Fibroblast of skin of left quadriceps (primary cell): ENCODE measurements around the gene SERPINA12.
"Not testable (repeated sequence)": the region's sequence is repeated elsewhere in the genome, so short reads cannot be mapped to it uniquely, and the experiment has no call there.

Experiments used
- DNase-seq, 2 experiments: peaks; one replicate each; pipeline ENCODE4 v3.0.0-alpha.2; 2013; ENCODE audit warnings: low read depth in 2 of 2

The SERPINA12 gene

DNA sequence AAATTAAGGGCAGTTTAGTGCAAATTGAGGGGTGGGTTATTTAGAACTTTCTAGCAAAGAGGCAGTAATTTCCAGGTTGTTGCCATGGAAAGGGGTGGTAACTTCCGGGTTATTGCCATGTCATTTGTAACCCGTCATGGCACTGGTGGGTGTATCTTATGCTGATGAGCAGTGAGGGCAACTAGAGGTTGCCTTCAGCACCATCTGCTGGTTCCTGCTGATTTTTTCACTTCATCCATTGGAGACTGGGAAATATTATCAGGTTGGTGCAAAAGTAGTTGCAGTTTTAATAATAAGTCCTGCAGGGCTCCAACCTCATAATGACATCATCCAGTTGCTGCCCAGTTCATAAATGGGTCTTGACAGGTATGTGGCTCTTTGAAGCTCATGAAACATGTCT, 27.6 kb upstream of the SERPINA12 start:
- no peak for DNase-seq

DNA sequence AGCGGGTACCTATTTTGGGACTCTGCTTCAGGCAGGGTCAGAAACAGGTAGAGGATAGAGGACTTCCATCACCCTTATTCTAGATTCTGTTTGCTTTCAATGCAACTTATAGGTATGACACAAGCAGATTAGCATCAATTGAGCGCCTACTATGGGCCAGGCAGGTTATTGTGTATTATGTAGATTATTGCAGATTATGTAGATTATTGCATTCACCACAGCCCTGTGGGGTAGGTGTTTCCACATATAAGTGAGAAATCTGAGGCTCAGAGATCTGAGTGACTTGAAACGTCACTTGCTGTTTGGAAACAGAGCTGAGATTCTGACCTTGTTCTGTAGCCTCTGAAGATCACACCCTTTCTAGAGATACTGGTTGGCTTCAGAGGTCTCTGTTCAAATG, 26.2 kb upstream of the SERPINA12 start:
- DNase-seq: no peak

DNA sequence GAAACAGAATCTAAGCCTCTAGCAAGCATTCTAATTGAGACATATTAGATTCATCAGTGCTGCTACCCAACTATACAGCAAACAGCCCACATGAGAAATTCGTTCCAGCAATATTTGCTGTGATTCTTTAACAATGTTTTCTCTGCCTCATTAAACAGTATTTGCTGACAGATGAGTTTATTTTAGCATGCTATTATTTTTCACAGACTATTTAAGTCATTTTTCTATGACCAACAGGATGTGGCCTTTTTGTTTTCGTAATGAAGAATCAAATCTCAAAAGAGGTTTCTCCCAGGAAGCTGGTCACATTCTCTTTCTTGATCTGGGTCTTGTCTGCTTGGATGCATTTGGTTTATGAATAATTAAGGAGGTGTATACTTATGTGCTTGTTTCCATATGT, 23.2 kb upstream of the SERPINA12 start:
- DNase-seq: no peak

DNA sequence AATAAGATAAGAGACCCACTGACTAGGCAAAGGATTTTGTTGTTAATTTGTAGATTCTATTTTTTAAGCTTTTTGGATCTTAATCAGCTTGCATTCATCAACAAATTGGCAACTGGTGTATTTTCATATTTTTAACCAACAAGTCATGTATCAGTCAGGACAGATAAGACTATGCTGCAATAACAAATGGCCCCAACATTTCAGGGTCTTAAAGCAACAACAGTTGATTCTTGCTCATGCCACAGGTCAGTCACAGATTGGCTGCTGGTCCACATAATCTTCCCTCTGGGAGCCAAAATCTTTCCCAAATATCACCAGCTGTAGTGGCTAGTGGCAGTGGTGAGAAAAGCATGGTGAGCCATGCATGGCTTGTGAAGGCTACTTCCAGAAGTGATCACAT, 21.9 kb upstream of the SERPINA12 start:
- no peak for DNase-seq

DNA sequence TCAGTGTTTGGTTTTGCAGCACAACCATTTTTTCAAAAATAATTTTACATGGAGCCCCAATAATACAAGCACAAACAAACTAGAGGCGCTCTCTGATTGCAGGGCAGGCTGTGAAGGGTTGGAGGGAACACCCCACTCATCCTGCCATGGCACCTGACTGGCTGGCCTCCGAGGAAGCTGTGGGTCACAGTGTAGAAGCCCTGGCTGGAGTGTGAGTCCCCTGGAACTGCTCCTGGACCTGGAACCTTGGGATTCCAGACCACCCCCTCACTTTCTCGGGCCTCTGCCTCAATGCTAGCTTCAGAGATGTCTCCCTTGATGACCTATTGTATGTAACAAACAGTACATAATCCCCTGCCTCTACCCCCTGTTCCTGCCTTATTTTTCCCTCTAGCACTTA, 14.8 kb upstream of the SERPINA12 start:
- no peak for DNase-seq

DNA sequence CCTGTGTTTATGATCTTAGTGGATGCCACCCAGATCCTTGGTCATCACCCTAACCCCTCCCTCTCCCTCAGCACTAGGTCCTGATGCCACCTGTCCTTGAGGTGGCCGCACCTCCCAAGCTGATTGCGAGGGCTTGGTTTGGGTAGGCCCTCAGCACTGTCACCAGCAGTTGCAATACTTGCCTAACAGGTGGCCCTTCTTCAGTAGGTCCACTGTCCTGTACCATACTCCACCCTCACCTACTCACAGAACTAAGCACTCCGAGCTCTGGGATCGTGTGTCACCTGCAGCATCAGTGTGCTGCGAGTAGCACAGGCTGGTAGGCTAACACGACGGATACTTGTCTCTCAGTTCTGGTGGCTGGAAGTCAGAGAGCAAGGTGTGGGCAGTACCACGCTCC, 14.0 kb upstream of the SERPINA12 start:
- DNase-seq: no peak

DNA sequence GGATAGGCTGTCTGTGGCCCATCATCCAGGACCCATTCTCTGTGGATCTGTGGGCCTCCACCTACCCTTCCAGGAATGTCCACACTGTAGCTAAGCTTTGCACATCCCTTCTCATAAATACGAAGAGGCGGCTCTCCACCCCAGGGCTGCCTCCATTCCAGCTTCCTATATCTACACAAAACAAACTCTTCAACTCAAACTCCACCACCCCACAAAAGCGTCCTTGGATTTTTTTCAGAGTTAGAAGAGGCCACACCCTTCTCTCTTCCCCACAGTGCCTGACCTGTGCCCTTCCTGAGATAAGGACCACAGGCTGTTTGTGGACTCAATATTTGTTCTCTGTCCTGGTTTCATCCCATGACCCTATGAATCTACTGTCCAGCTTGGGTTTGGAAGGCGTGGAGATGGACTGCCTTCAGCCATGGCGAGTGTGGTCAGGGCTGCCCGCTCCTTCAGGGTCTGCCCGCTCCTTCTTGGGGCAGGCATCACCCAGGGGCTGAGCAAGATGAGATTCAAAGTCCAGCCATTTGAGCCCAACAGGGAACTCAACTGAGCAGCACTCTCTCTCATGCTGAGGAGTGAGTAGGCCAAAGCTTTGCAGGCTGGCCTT, 13.0 kb upstream of the SERPINA12 start:
- no peak for DNase-seq

DNA sequence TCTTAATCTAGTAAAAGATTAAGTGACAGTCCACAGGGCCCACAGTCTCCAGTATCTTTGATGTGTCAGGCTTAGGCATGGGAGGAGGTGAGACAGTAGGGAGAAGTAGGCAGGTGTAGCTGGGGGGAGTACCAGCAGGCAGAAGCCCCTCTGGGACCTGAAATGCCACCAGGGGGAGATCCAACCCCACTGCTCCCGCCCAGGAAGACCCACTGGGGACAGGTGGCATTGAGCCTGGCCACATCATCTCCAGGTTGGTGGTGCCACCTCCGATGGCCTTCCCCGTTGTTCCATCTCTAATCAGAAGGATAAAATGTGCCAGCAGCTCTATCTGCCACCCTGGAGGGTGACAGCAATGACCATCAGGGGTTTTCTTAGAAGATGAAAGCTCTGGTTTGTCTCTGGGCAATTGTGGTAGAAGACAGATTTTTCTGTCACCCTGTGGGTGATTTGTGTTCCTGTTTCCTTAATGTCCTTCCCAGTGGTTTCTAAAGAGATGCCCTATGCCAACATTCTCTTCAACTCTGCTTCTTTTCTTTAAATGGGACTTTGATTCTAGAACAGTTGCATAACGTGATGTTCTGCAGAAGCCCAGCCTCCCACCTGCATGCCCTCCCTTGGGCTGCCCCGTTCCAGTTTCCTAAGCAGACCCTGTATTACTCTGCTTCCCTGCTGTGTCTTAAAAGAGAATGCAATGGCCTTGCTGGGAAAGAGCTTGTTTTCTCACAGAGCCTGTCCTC, 12.3 kb upstream of the SERPINA12 start:
- no peak for DNase-seq

DNA sequence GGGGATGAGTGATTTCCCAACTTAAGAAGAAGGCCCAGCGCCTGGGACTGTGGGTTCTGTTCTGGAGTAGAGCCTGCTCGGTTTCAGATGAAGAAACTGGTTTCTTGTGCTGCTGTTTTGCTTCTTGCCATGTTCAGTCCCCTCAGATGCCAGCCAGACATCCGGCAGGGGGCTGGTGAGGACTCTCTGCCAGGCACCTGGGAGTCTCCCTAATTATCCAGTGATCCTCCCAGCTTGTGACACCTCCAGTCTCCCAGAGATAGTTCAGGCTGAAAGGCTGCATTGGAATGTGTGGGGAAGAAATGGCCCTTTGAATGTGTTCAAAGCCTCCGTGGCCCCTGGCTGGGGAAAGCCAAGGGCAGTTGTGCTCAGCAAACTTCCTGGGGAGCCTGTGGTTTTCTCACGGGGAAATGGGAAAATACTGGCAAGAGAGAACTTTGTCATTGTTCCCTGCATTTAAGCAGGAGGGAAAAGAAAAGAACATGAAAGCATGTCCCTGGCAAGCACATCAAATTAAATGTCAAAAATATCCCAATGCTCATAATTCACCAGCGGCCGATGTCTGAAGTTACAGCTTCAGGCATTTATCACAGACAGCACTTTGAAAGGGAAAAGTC, 8.5 kb upstream of the SERPINA12 start:
- no peak for DNase-seq

DNA sequence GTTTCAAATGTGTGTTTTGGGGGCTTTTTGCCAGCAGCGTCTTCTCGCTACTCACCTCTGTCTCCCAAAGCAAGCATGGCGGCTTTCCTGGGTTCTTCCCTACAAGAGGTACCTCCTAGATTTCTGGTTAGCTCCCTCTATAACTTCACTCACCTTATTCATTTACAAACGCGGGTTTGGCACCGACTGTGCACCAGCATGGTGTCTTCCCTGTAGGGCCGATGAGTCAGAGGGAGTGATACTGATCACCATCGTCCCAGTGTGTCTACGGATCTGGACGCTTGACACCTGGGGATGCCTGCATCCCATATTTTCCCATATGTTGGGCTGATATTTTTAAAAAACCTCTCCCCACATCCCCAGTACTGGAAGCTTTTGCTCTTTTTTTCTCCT, 8.0 kb upstream of the SERPINA12 start:
- no peak for DNase-seq

DNA sequence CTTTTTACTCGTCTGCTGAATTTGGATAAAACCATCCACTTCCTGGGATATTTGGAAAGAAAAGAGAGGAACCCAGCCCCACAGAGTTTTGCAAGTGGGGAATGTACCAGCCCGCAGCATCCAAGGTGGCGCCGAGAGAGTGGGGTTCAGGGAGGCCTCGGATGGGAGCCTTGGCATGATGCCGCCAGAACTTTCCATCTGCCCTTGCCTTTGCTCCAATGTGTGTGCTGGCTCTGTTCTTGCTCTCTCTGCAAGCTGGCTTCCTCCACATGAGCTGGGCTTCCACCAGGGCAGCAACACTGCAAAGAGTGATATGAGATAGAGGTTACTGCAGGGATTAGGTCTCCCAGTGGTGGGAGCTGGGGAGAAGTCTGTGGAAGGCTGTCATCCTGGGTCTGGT, 6.6 kb upstream of the SERPINA12 start:
- no peak for DNase-seq

DNA sequence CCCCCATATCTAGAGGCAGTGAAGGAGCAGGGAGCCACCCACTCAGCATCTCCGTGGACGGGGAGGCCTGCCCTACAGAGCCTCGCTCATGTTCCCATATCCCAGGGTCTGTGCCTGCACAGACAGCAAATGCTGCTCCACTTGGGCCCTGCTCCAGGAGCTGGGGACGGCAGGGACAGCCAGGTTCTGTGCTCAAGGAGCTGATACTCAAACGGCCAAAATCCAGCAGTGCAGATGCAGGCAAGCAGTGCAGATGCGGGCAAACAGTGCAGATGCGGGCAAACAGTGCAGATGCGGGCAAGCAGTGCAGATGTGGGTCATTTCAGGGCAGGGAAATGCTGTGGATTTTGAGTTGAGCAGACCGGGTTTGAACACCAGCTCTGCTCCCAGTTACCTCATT, 6.2 kb upstream of the SERPINA12 start:
- no peak for DNase-seq

DNA sequence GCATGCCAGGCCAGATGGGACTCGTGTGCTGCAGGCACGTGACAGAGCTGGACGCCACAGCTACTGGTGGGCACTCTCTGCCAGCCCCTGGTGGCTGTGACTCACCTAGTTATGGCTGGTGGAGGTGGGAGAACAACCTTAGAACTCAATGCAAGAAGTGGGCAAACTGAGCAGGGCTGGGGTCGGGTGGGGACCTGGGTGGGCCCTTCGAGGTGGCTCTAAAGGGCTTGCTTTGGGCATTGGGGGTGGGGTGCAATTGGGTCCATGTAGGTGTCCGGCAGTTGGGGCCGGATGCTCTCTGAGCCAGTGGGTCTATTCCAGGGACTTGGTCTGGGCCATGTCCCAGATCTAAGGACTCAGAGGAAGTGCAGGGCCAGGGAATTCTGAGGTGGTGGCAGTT, 5.1 kb upstream of the SERPINA12 start:
- no peak for DNase-seq

DNA sequence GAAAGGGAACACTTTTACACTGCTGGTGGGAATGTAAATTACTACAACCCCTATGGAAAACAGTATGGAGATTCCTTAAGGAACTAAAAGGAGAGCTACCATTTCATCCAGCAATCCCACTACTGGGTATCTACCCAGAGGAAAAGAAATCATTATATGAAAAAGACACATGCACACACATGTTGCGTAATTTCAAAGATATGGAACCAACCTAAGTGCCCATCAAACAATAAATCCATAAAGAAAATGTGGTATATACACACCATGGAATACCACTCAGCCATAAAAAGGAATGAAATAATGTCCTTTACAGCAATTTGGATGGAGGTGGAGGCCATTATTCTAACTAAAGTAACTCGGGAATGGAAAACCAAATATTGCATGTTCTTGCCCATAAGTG, 1.2 kb upstream of the SERPINA12 start:
- DNase-seq: not testable (repeated sequence)

DNA sequence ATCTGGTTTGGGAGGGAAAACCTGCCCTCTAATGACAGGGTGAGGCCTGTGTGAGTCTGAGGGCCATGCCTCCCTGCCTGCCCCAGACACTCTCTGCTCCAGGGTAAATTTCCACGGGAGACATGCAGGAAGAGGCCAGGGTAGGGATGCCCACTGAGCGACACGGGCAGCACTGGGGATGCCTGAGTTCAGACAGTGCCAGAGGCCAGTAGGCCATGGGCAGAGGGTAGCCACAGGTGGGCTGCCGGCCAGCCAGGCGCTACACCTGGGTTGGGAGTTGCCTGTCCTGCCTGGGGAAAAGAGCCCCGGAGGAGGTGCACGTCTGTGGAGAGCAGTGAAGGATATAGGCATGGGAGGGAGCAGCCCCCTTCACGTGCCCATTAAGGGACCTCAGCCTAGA, 3.6 kb downstream of the SERPINA12 start:
- no peak for DNase-seq

DNA sequence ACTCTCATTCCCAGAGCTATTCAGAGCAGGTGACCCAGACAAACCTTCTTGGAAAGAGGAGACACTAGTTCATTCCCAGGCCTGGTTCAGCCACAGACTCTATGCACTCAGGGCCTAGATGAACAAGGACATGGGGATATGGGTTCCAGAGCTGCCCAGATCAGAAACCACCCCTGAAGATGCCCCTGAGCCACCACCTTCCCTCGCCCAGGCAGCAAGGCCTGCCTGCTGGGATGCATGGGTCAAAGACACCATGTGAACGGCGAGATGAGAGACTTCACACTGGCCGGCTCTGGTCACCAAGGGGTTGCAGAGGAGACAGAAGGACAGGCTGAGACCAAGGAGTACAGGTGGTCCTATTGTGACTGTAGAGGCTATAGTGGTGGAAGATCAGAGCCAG, 4.1 kb downstream of the SERPINA12 start:
- no peak for DNase-seq

DNA sequence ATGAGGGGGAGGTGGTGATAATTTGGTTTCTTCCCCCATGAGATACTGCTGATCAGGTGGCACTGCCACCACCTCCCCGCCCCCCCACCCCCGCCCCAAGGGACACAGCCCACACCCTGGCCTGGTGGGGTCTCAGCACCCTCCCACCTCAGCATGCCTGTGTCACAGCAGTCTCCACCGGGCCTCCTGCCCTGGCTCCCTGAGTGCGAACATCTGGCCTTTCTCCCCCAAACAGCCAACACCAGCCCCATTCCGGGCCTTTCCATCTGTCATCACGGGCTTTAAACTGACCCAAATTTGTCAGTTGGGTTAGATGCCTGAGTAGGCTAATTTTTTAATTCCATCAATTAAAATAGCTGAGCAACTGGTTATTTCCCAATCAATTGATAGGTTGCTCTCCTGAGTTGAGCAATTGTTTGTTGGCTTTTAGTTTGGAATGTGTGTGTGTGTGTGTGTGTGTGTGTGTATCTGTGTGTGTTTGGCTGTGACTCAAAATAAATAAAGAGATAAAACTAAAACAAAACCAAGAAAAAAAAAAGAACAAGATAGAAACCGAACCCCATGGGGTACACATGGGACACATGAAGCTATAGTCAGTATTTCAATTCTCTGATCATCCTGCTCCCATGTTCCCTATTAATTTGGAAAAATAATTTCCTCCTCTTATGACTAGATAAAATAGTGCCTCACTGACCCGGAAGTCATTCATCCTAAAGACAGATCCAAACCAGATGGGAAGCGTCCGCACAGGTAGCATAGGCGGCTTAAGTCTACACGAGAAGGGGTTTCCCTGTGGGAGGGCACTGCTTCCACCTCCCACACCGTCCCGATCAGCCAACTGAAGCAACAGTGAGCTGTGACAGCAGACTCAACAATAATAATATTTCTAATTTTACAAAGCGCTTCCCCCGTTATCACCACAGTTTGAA, 7.4 kb downstream of the SERPINA12 start:
- no peak for DNase-seq

DNA sequence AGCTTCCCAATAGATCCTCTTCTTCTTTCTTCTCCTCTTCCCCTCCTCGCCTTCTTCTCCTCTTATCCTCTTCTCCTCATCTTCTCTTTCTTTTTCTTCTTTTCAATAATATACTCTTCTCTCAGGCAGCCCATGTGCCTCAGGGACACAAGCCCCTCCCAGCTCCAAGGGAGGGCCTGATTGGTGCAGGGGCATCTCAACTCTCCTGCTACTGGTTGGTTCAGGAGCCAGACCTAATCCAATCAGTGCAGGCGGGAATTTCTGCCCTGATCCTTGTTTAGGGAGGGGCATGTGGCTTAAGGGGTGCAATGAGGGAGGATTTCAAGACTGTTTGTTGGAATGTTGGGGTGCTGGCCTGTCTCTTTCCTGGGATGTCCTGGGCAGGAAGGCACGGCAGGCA, 9.0 kb downstream of the SERPINA12 start:
- DNase-seq: no peak

DNA sequence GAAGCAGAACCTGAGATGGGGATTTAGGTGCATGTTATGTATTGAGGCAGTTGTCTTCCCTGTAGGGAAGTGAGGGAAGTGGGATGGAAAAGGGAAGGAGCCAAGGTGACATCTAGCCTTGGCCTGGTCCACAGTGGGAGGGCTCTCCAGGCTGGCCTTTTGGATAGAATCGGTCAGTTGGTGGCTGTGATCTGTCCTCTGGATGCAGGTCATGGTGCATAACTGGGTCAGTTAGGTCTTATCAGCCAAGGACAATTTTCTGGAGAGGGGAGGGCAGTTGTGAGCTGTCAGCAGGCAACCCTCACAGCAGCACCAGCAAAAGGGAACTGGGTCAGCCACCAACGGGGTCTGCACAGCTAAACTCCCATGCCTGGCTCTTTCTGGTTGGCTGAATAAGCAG, 9.6 kb downstream of the SERPINA12 start:
- DNase-seq: no peak

DNA sequence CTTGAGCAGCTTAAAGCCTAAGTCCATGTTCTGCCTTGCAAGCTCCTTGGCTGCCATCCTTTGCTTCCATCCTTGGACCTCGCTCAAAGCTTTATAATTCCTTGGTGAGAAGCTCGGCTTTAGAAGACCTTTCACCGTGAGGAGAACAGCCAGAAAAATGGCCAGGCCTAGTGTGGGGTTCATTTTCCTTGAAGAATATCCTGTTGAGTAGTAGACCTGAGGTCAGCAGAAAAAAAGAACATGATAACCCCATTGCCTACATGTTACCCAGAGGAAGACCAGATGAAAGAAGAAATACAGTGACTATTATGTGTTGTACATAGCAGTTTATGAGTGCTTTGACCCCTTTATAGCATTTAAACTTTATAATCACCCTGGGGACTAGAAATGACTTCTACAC, 11.1 kb downstream of the SERPINA12 start:
- no peak for DNase-seq

DNA sequence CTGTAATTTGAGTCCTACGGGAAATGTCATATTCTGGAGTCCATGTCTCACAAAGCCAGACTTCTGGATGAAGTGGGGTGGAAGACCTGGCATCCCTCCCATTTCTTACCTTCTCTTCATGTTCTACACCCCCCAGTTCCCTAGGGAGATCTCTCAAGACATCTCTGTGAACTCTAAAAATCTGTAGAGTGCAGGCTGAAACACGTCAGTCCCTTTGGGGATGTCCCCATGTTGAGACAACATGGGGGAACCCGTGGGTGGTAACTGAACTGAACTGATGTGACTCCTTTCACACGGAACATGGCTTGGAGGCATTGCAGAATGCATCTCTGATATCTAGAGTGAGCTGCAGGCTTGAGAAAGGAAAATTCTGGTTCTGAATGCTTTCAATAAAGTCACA, 15.2 kb downstream of the SERPINA12 start:
- no peak for DNase-seq

DNA sequence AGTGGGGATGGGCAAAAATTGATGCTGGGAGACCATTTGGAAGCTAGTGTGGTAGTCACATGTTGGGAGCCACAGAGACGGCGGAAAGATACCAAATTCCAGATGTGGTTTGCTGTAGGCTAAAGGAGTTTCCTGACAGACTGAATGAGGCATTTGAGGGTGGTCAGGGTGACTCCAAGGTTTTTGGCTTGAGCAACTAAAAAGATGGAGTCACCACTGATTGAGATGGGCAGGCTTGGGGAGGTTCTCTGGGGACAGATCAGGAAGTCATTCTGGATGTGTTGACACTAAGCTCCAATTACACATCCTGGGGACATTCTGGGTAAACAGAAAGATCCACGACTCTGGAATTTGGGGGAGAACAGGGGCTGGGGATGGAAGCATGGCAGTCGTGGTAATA, 17.8 kb downstream of the SERPINA12 start:
- no peak for DNase-seq
